GM21825 (cell line): ENCODE measurements around the gene AMDHD2.

ENCODE experiments used
- ATAC-seq: cut with Tn5 transposase; IDR thresholded peaks from one replicate; pipeline ENCODE4 v1.9.1; 2021; ENCODE audit warnings: mild to moderate bottlenecking, moderate library complexity; ENCODE audit not compliant: unreplicated experiment

AMDHD2 gene

GRCh38 chr16:2482708-2483534 lies 37.2 kb upstream of the AMDHD2 start:
- ATAC-seq, result no peak

- no peak for ATAC-seq
Measured at GRCh38 chr16:2483939-2484897, 36.0 kb upstream of the AMDHD2 start.

GRCh38 chr16:2484898-2485508 lies 35.2 kb upstream of the AMDHD2 start:
- ATAC-seq, result no peak

- no peak for ATAC-seq
Measured at GRCh38 chr16:2485811-2486507, 34.2 kb upstream of the AMDHD2 start.

- peak; percentile 56 for ATAC-seq
Measured at GRCh38 chr16:2486645-2487516, 33.3 kb upstream of the AMDHD2 start.

GRCh38 chr16:2487517-2487842 lies 32.7 kb upstream of the AMDHD2 start:
- no peak for ATAC-seq

- ATAC-seq, result no peak
Measured at GRCh38 chr16:2487903-2488531, 32.2 kb upstream of the AMDHD2 start.

GRCh38 chr16:2489581-2489980 lies 30.6 kb upstream of the AMDHD2 start:
- no peak for ATAC-seq

GRCh38 chr16:2490190-2491105 lies 29.7 kb upstream of the AMDHD2 start:
- ATAC-seq, result no peak

GRCh38 chr16:2492292-2492691 lies 27.9 kb upstream of the AMDHD2 start:
- no peak for ATAC-seq

GRCh38 chr16:2493605-2494004 lies 26.6 kb upstream of the AMDHD2 start:
- ATAC-seq, result no peak

GRCh38 chr16:2494616-2495015 lies 25.6 kb upstream of the AMDHD2 start:
- no peak for ATAC-seq

- no peak for ATAC-seq
Measured at GRCh38 chr16:2495041-2495440, 25.1 kb upstream of the AMDHD2 start.

GRCh38 chr16:2496223-2497115 lies 23.7 kb upstream of the AMDHD2 start:
- no peak for ATAC-seq

- ATAC-seq, result no peak
Measured at GRCh38 chr16:2497116-2497630, 23.0 kb upstream of the AMDHD2 start.

- no peak for ATAC-seq
Measured at GRCh38 chr16:2497695-2498484, 22.3 kb upstream of the AMDHD2 start.
